Hepatocyte (in vitro differentiated cells): ENCODE data around the gene ZNF511. TPM values are rescaled to one million over a fixed set of nuclear protein-coding genes. Genes with fewer than 3 reads are reported as not detected.
A peak's percentile ranks its signal among the peaks of the same experiment; 100 is the strongest.

Source experiments
- DNase-seq: peaks from one replicate; pipeline ENCODE4 v3.0.0-alpha.2; 2016; ENCODE audit warnings: low spot score
- H2AFZ ChIP-seq: fragments of 200-600 bp; sonication (generic); 2 replicates; pipeline ENCODE4 v1.6.0; 2016; ENCODE audit warnings: antibody characterized with exemption, mild to moderate bottlenecking
- H3K27ac ChIP-seq: fragments of 200-600 bp; sonication (generic); 2 replicates; pipeline ENCODE4 v1.5.1; 2016; ENCODE audit warnings: mild to moderate bottlenecking
- H3K27me3 ChIP-seq: fragments of 200-600 bp; sonication (generic); 2 replicates; pipeline ENCODE4 v1.6.1; 2016
- H3K36me3 ChIP-seq: fragments of 200-600 bp; sonication (generic); replicated peaks from 2 replicates; pipeline ENCODE4 v1.5.1; 2016; ENCODE audit warnings: low read depth; ENCODE audit not compliant: insufficient read depth
- H3K4me1 ChIP-seq: fragments of 200-600 bp; sonication (generic); 2 replicates; pipeline ENCODE4 v1.5.1; 2016; ENCODE audit warnings: mild to moderate bottlenecking, moderate library complexity; ENCODE audit not compliant: insufficient read depth
- H3K4me2 ChIP-seq: fragments of 200-600 bp; sonication (generic); 2 replicates; pipeline ENCODE4 v1.6.0; 2016
- H3K4me3 ChIP-seq: fragments of 200-600 bp; sonication (generic); 2 replicates; pipeline ENCODE4 v1.5.1; 2016; ENCODE audit warnings: mild to moderate bottlenecking
- H3K79me2 ChIP-seq: fragments of 200-600 bp; sonication (generic); 2 replicates; pipeline ENCODE4 v1.6.0; 2017; ENCODE audit warnings: mild to moderate bottlenecking
- H3K9me2 ChIP-seq: fragments of 200-600 bp; sonication (generic); replicated peaks from 2 replicates; pipeline ENCODE4 v1.6.0; 2017; ENCODE audit warnings: mild to moderate bottlenecking; ENCODE audit not compliant: insufficient read depth
- H3K9me3 ChIP-seq: fragments of 200-600 bp; sonication (generic); 2 replicates; pipeline ENCODE4 v1.5.1; 2016; ENCODE audit warnings: low read depth, mild to moderate bottlenecking
- H4K20me1 ChIP-seq: fragments of 200-600 bp; sonication (generic); 2 replicates; pipeline ENCODE4 v1.6.0; 2016; ENCODE audit warnings: mild to moderate bottlenecking; ENCODE audit not compliant: insufficient read depth, poor library complexity, severe bottlenecking
- EZH2 ChIP-seq: fragments of 200-600 bp; sonication (generic); IDR thresholded peaks from 2 replicates; pipeline ENCODE4 v1.6.1; 2016; ENCODE audit warnings: antibody characterized with exemption, mild to moderate bottlenecking, borderline replicate concordance
- EZH2phosphoT487 ChIP-seq: fragments of 200-600 bp; sonication (generic); IDR thresholded peaks from one replicate; pipeline ENCODE4 v1.6.1; 2018; ENCODE audit warnings: antibody characterized with exemption, mild to moderate bottlenecking, low read depth, moderate library complexity; ENCODE audit not compliant: unreplicated experiment, severe bottlenecking
- WGBS: methylation state at CpG from one replicate; pipeline ENCODE4 v1.1.6; 2016; ENCODE audit warnings: low lambda C conversion rate; ENCODE audit errors: missing lambda C conversion rate; 5-methylcytosine and 5-hydroxymethylcytosine counted together
- polyA plus RNA-seq: library from polyadenylated mRNA; unstranded; fragments of >200 nt; fragmentation: Nextera tagmentation; extraction: Ambion mirVana; gene quantifications from 2 replicates; pipeline ENCODE4 v1.2.1, GENCODE V29; 2016
- total RNA-seq: library from RNA; depleted of rRNA; stranded (reverse); fragments of >200 nt; gene quantifications from 2 replicates; pipeline ENCODE4 v1.2.3, GENCODE V29; 2014
- TF ChIP-seq, protein P1 (sequence below): fragments of 200-600 bp; sonication (generic); IDR thresholded peaks from 2 replicates; pipeline ENCODE4 v1.5.1; 2016; ENCODE audit warnings: antibody characterized with exemption, mild to moderate bottlenecking; ENCODE audit not compliant: poor library complexity

The ZNF511 gene
- total and polyA plus RNA-seq, 2 experiments from 2014 or later = 36.9 to 56.9 TPM

DNA sequence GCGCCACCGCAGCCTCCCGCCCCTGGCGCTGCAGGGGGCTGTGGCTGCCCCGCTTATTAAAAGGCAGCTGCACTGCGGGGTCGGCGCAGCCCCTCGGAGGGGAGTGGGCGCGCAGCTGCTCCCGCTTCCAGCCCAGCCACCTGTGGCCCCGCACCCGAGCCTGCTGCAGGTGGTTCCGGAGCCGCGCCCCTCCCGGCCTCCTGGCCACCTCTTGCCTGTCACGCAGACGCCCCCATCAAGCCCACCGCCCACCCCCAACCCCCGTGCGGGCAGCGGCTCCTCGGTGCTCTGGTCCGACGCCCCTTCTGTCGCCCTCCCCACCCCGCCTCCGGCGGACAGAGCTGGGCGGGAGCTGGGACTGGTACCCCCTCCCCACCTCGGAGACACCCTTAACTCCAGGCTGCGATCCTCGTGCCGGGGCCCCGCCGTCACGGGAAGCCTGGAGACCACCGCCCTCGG, 27.4 kb downstream of the ZNF511 start:
- no peak overlapping the region for H2AFZ ChIP-seq
- H3K4me2 ChIP-seq = peak overlapping the region; percentile 91
- no peaks in the 10 kb centered on the region for H3K36me3 ChIP-seq
- H3K4me3 ChIP-seq = no peak overlapping the region
- no peaks in the 10 kb centered on the region for H3K9me2 ChIP-seq
- peaks cover 14% of the 10 kb centered on the region for H3K4me1 ChIP-seq
- H3K9me3 ChIP-seq = no peaks in the 10 kb centered on the region
- peaks cover 53% of the 10 kb centered on the region for H3K27me3 ChIP-seq
- no peaks in the 10 kb centered on the region for H4K20me1 ChIP-seq
- no peak for DNase-seq
- peak; percentile 45 for TF ChIP-seq EZH2
- TF ChIP-seq, protein P1, sequence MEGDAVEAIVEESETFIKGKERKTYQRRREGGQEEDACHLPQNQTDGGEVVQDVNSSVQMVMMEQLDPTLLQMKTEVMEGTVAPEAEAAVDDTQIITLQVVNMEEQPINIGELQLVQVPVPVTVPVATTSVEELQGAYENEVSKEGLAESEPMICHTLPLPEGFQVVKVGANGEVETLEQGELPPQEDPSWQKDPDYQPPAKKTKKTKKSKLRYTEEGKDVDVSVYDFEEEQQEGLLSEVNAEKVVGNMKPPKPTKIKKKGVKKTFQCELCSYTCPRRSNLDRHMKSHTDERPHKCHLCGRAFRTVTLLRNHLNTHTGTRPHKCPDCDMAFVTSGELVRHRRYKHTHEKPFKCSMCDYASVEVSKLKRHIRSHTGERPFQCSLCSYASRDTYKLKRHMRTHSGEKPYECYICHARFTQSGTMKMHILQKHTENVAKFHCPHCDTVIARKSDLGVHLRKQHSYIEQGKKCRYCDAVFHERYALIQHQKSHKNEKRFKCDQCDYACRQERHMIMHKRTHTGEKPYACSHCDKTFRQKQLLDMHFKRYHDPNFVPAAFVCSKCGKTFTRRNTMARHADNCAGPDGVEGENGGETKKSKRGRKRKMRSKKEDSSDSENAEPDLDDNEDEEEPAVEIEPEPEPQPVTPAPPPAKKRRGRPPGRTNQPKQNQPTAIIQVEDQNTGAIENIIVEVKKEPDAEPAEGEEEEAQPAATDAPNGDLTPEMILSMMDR = no peak
- 44% methylated on average over 14 of the region's 41 CpGs for WGBS
- H3K27ac ChIP-seq = no peak overlapping the region
- no peaks in the 10 kb centered on the region for H3K79me2 ChIP-seq

GRCh38 chr10:133336577-133337369, 28.1 kb downstream of the ZNF511 start, which contains the start of gene CALY:
Gene CALY, minus strand, starts transcription at chr10:133336896. Its CDS starts 7,907 bp downstream, at chr10:133328989.
- H3K27me3 ChIP-seq = peaks cover 48% of the 10 kb centered on the region

DNA sequence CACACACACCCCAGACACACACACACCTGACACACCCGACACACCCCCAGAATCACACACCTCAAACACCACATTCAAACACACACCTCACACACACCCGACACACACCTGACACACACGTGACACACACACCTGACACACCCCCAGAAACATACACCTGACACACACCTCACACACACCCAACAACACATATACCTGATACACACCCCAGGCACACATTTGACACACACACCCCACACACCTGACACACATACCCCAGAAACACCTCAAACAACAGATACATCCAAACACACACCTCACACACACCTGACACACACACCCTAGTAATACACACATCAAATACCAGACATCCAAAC, 28.6 kb downstream of the ZNF511 start:
- Histone ChIP-seq H3K27ac (no peak overlapping the region), H3K36me3 (no peaks in the 10 kb centered on the region), H3K4me2 (no peak overlapping the region), H3K4me3 (no peak overlapping the region), H3K79me2 (no peaks in the 10 kb centered on the region), H4K20me1 (no peaks in the 10 kb centered on the region), H3K4me1 (peaks cover 14% of the 10 kb centered on the region), H2AFZ (no peak overlapping the region), H3K9me2 (no peaks in the 10 kb centered on the region), H3K9me3 (no peaks in the 10 kb centered on the region), H3K27me3 (peaks cover 43% of the 10 kb centered on the region)
- no peak for DNase-seq
- 100% methylated on average over 3 of the region's 3 CpGs for WGBS
- TF ChIP-seq, protein P1 = no peak
- TF ChIP-seq EZH2 = no peak
- no peak for TF ChIP-seq EZH2phosphoT487

More at GRCh38 chr10:133336577-133337369, 28.1 kb downstream of the ZNF511 start, which contains the start of gene CALY:
- Histone ChIP-seq H3K79me2 (no peaks in the 10 kb centered on the region), H3K9me2 (no peaks in the 10 kb centered on the region), H3K9me3 (no peaks in the 10 kb centered on the region), H2AFZ (no peak within 1 kb of the TSS), H4K20me1 (no peaks in the 10 kb centered on the region), H3K4me1 (peaks cover 14% of the 10 kb centered on the region), H3K4me2 (peak within 1 kb of the TSS; percentile 91), H3K36me3 (no peaks in the 10 kb centered on the region), H3K27ac (no peak within 1 kb of the TSS), H3K4me3 (no peak within 1 kb of the TSS)
- WGBS = 48% methylated on average over 26 of the region's 63 CpGs
- TF ChIP-seq EZH2 = peak; percentile 56
- TF ChIP-seq, protein P1 = no peak
- DNase-seq = no peak
